Measurements from ENCODE around the gene SART3. TPM values are rescaled to one million over a fixed set of nuclear protein-coding genes. Genes with fewer than 3 reads are reported as not detected.

SART3 gene
- polyA plus RNA-seq, 1 donor (not counting 4 experiments of a cell fraction or from before 2014, with no cell fraction given) = 19.0 TPM

DNA sequence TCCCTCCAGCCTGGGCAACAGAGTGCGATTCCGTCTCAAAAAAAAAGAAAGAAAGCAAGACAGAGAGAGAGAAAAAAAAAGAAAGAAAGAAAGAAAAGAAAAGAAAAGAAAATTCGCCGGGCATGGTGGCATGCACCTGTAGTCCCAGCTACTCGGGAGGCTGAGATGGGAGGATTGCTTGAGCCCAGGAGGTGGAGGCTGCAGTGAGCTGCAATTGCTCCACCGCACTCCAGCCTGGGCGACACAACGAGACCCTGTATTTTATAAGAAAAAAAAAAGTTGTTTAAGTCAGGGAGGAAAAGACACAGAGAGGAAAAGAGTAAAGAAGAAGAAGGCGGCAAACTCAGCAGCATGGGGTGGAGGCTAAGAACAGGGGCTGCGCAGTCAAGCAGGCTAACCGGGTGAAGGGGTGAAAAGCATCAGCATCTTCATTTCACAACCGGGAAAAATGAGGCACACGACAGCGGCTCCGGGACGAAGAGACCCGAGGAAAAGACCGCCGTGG is 46.5 kb downstream of the SART3 start:
- Histone ChIP-seq H3K36me3 (ENCODE audit: control insufficient read depth in 2 of 2, extremely low read depth in 1 of 2, insufficient read depth in 2 of 2, low read length in 2 of 2) (peaks cover 1 to 7% of the 10 kb centered on the region in 2 experiments), H3K27me3 (ENCODE audit: control insufficient read depth, extremely low read depth, insufficient read depth, low read length) (no peaks in the 10 kb centered on the region), H3K4me1 (ENCODE audit: control insufficient read depth, extremely low read depth, insufficient read depth, low read length) (peaks cover 7% of the 10 kb centered on the region), H3K9ac (ENCODE audit: control insufficient read depth, extremely low read depth, insufficient read depth, low read length) (no peak overlapping the region), H2AFZ (ENCODE audit: control insufficient read depth, low read length) (peak overlapping the region; percentile 76), H3K4me3 (ENCODE audit: control insufficient read depth in 2 of 3, extremely low read depth in 1 of 3, insufficient read depth in 2 of 3, low read depth in 1 of 3, low read length in 3 of 3) (peak overlapping the region; percentile 34 to 83 (median 40)), H3K9me1 (ENCODE audit: control insufficient read depth, extremely low read depth, insufficient read depth, low read length) (peaks cover 2% of the 10 kb centered on the region), H3K27ac (ENCODE audit: control insufficient read depth, insufficient read depth, low read length) (no peak overlapping the region), H3K9me3 (ENCODE audit: control insufficient read depth, low read depth, low read length) (no peaks in the 10 kb centered on the region), H3K79me2 (ENCODE audit: control insufficient read depth, insufficient read depth, low read length) (peaks cover 2% of the 10 kb centered on the region), H4K20me1 (ENCODE audit: control insufficient read depth, extremely low read depth, insufficient read depth, low read length) (no peaks in the 10 kb centered on the region), H3K4me2 (ENCODE audit: control insufficient read depth, extremely low read depth, insufficient read depth, low read depth, low read length) (peak overlapping the region; percentile 79)
- dilution Hi-C loops (cut with MboI; ENCODE audit: extremely low pct_ligation_motif_present, low sequenced_read_pairs) = no loop called here
- FAIRE-seq = no peak
- no peak for DNase-seq (ENCODE audit: low read depth, low spot score)
- TF ChIP-seq, protein P1, sequence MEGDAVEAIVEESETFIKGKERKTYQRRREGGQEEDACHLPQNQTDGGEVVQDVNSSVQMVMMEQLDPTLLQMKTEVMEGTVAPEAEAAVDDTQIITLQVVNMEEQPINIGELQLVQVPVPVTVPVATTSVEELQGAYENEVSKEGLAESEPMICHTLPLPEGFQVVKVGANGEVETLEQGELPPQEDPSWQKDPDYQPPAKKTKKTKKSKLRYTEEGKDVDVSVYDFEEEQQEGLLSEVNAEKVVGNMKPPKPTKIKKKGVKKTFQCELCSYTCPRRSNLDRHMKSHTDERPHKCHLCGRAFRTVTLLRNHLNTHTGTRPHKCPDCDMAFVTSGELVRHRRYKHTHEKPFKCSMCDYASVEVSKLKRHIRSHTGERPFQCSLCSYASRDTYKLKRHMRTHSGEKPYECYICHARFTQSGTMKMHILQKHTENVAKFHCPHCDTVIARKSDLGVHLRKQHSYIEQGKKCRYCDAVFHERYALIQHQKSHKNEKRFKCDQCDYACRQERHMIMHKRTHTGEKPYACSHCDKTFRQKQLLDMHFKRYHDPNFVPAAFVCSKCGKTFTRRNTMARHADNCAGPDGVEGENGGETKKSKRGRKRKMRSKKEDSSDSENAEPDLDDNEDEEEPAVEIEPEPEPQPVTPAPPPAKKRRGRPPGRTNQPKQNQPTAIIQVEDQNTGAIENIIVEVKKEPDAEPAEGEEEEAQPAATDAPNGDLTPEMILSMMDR (optimal IDR thresholded peaks at IDR 0.05 in 1 of 3, IDR thresholded peaks at IDR 0.05 in 1 of 3, conservative IDR thresholded peaks at IDR 0.05 in 1 of 3; ENCODE audit: extremely low read depth in 1 of 3, insufficient read depth in 2 of 3, low read length in 3 of 3) = no peak
- TF ChIP-seq EZH2 (IDR thresholded peaks at IDR 0.05; ENCODE audit: low read length) = no peak

DNA sequence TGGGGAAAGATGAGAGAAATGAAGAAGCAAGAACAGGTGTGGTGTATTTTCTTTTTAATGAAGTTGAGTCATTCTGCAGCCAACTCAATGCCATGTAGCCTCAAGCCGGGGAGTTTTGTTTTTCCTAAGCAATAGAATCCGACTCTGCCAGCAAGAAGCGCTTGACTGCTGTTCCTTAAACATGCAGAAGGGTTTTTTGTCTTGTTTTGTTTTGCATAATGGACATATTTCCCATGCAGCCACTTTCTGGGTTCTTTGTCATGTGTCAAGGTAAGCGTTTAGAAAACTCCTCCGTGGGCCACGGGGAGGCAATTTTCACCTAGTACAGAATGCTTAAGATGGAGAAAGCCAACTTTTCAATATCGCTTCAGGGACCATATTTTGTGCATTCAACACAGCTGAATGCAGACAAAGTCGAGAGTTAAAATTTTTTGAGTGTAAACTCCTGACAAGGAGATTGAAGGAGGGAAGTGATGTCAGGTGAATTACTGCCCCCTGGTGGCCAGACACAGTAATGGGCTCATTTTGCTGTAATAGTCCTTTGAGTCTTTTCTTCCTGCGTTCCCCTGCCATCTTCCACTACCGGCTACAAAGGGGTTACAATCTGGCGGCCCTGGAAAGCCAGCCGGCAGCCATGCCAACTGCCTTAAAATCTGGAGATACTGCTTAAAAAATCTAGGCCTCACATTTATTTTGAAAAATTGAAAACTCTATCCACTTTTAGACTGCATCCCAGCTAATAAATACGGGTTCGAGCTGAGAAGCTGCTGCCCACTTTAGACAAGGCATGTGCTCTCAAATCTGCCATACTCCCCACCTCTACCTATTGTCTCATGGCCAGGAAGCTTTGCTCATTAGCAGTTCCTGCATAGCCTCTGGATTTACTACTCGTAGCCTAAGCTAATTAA is 49.1 kb downstream of the SART3 start:
- DNase-seq (ENCODE audit: low read depth, low spot score) (no peak), FAIRE-seq (peak; percentile 48)
- Histone ChIP-seq H3K9me3 (ENCODE audit: control insufficient read depth, low read depth, low read length) (no peaks in the 10 kb centered on the region), H3K27ac (ENCODE audit: control insufficient read depth, insufficient read depth, low read length) (no peak overlapping the region), H4K20me1 (ENCODE audit: control insufficient read depth, extremely low read depth, insufficient read depth, low read length) (no peaks in the 10 kb centered on the region), H3K4me3 (ENCODE audit: control insufficient read depth in 2 of 3, extremely low read depth in 1 of 3, insufficient read depth in 2 of 3, low read depth in 1 of 3, low read length in 3 of 3) (no peak overlapping the region), H3K9me1 (ENCODE audit: control insufficient read depth, extremely low read depth, insufficient read depth, low read length) (peaks cover 2% of the 10 kb centered on the region), H2AFZ (ENCODE audit: control insufficient read depth, low read length) (no peak overlapping the region), H3K4me2 (ENCODE audit: control insufficient read depth, extremely low read depth, insufficient read depth, low read depth, low read length) (peak overlapping the region; percentile 54), H3K4me1 (ENCODE audit: control insufficient read depth, extremely low read depth, insufficient read depth, low read length) (peaks cover 7% of the 10 kb centered on the region), H3K9ac (ENCODE audit: control insufficient read depth, extremely low read depth, insufficient read depth, low read length) (no peak overlapping the region), H3K36me3 (ENCODE audit: control insufficient read depth in 2 of 2, extremely low read depth in 1 of 2, insufficient read depth in 2 of 2, low read length in 2 of 2) (no peaks in the 10 kb centered on the region), H3K79me2 (ENCODE audit: control insufficient read depth, insufficient read depth, low read length) (peaks cover 2% of the 10 kb centered on the region), H3K27me3 (ENCODE audit: control insufficient read depth, extremely low read depth, insufficient read depth, low read length) (no peaks in the 10 kb centered on the region)
- TF ChIP-seq EZH2 (IDR thresholded peaks at IDR 0.05; ENCODE audit: low read length) = no peak
- TF ChIP-seq, protein P1 (optimal IDR thresholded peaks at IDR 0.05 in 1 of 3, IDR thresholded peaks at IDR 0.05 in 1 of 3, conservative IDR thresholded peaks at IDR 0.05 in 1 of 3; ENCODE audit: extremely low read depth in 1 of 3, insufficient read depth in 2 of 3, low read length in 3 of 3) = peak; percentile 74 to 88 (median 84)
- dilution Hi-C loops (cut with MboI; ENCODE audit: extremely low pct_ligation_motif_present, low sequenced_read_pairs) = no loop called here
